ENCODE results near the gene ZNF808.
"Not testable (repeated sequence)": the region's sequence is repeated elsewhere in the genome, so short reads cannot be mapped to it uniquely, and the experiment has no call there.

The ZNF808 gene

DNA sequence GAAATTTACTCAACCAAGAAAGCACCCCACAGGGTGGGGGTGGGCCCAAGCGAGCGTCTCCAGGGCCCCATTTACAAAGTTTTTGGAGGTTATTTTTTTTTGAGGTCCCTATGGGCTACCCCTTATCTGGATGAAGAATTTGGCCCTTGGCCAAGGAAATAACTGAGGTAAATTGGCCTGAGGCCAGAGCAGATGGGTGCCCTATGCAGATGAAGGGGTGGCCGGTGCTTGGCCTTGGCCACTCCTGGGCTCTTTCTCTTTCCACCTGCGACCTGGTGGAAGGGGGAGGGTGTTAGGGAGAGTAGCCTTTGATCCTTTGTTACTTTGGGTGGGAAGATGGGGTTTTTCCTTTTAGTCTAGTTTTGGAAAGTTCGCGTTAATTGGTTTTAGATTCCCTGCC, 58.1 kb downstream of the ZNF808 start:
- DNase-seq = no peak
- intact Hi-C loops (cut with DNase I) = no loop called here

DNA sequence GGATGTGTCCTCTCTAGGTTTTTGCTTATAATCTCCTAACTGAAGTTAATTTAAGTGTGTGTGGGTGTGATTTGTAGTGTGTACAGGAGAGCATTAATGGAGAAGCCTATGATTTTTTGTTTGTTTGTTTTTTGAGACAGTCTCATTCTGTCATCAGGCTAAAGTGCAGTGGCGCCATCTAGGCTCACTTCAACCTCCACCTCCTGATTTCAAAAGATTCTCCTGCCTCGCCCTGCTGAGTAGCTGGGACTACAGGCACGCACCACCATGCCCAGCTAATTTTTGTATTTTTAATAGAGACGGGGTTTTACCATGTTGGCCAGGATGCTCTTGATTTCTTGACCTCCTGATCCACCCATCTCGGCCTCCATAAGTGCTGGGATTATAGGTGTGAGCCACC, 63.3 kb downstream of the ZNF808 start:
- intact Hi-C loops (cut with DNase I) = no loop called here
- DNase-seq = no peak

DNA sequence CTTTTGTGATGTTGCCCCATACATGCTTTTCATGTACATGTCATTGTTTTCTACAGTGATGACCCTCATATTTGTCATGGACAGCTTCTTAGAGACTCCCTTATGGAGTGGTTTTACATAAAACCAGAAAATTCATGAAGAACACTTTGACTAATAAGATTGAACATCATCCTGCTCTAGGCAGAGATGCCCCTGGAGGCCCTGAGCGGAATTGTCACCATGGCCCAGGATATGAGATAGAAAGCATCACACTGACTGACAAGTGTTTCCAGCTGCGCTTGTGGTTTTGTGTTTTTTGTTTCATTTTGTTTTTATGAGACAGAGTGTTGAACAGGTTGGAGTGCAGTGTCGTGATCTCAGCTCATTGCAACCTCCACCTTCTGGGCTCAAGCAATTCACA, 64.8 kb downstream of the ZNF808 start:
- DNase-seq = no peak
- intact Hi-C loops (cut with DNase I) = no loop called here

DNA sequence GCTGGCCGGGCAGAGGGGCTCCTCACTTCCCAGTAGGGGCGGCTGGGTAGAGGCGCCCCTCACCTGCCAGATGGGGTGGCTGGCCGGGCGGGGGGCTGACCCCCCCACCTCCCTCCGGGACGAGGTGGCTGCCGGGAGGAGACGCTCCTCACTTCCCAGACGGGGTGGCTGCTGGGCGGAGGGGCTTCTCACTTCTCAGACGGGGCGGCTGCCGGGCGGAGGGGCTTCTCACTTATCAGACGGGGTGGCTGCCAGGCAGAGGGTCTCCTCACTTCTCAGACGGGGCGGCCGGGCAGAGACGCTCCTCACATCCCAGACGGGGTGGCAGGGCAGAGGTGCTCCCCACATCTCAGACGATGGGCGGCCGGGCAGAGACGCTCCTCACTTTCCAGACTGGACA, 66.0 kb downstream of the ZNF808 start:
- intact Hi-C loops (cut with DNase I); DNase-seq: not testable (repeated sequence)

DNA sequence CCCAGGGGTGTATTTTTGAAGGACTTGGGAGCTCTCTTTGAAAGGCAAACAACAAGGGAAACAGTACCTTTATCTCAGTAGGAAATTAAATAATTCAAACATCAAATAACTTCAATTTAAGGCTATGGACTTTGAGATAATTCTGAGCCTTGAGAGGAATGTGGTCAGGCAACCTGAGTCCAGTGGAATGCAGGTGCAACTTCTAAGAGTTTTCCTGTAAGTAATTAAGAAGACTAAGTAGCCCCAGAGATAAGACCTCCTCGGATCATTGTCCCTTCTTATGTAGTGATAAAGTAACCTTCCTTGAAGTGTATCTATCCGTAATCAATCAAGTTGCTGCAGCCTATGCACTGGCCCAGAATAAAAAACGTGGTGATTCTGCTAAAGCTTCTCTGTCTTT, 71.8 kb downstream of the ZNF808 start:
- no peak for DNase-seq

DNA sequence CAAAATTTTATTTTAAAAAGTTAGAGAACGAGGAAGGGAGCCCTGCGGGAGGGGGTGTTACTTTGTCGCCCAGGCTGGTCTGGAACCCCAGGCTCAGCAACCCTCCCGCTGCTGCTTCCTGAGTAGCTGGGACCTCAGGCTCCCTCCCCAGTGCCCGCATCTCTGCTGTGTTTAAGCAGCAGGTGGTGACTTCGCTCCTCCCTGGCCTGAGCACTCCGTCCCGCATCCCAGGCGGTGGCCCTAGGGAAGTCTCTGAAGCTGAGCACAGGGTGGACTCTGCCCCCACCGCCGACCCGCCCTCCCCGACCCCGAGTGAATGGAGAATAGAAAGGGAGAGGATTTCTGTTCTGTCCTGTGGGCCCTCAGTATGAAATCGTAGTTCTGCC, 73.2 kb downstream of the ZNF808 start:
- peak in 2 of 10 donors; percentile 13 to 84 for DNase-seq
- intact Hi-C loops (cut with DNase I) = no loop called here

More for the DNA sequence above, 71.8 kb downstream of the ZNF808 start:
- intact Hi-C loops (cut with DNase I) = no loop called here

DNA sequence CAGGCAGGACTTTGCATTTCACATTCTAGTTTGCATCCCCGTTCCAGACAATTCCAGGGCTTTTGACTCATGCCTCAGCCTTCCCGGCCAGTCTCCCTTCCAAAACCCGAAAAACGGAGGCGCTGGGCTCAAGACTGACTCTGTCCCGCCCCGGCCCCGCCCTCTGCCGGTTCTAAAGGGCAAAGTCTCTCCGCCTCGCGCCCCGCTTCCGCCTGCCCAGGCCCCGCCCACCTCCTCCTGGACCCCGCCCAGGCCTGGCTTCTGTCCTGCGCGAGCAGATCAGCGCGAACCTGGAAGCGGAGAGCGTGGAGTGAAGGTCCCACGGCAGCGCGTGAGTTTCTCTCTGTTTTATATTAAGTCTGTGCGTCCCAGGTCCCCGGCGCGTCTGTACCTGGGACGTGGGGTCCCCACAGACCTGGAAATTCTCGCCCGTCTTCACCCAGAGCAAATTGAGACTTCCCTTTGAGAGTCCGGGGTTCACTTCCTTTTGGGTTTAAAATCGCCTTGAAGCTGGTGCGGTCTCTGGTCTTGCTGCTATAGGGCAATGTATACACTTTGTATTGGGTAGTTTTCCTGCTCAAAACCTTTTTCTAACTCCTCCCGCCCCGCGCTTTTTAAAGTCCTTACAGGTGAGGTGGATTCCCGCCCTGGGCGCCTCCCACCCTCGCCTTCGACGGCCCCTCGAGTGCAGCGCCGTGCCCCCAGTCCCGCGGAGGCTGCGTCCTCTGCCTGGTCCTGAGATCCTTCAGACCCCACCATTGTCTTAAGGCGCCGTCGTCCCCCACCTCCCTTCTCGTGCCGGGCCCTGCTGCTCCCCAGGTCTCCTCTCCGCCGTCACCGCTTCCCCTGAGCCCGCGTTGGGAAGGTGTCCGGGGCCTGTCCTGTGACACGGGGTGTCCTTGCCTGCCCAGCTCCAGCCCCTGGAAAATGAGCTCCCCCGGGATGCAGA, 73.8 kb downstream of the ZNF808 start:
- intact Hi-C loops (cut with DNase I) = no loop called here
- peak; percentile 61 to 97 (median 82) for DNase-seq

DNA sequence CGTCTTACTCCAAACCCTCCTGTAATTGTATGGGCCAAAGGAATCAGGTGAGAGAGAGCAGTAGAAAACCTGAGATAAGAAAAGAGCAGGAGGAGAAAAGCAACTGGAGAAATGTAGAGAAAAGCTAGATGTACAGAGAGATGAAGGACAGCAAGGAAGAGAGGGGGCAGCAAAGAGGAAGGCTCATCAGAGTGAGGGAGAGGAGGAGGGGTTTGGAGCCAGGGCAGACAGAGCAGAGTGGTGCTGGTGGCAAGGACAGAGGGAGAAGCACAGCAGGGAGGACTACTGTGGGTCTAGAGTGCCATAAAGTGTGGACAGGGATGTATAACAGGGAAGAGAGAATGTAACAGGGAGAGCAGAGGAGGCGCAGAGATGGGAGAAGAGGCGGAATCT, 74.5 kb downstream of the ZNF808 start:
- DNase-seq; intact Hi-C loops (cut with DNase I): not testable (repeated sequence)

DNA sequence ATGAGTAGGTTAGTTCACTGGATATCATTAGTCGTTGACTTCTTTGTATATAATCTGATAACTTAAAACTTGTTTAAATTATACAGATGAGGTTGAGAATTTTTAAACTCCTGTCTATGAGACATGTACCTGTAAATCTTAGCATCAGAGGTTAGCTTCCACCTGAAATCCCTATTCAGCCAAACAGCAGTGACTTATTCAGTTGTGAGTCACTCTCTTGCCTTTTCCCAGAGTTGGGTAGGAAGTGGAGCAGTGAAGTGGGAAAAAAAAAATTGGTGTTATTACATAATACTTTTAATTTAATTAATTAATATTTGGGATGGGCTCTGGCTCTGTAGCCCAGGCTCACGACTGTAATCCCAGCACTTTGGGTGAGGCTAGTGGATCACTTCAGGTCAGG, 75.5 kb downstream of the ZNF808 start:
- DNase-seq = no peak
- intact Hi-C loops (cut with DNase I) = no loop called here

DNA sequence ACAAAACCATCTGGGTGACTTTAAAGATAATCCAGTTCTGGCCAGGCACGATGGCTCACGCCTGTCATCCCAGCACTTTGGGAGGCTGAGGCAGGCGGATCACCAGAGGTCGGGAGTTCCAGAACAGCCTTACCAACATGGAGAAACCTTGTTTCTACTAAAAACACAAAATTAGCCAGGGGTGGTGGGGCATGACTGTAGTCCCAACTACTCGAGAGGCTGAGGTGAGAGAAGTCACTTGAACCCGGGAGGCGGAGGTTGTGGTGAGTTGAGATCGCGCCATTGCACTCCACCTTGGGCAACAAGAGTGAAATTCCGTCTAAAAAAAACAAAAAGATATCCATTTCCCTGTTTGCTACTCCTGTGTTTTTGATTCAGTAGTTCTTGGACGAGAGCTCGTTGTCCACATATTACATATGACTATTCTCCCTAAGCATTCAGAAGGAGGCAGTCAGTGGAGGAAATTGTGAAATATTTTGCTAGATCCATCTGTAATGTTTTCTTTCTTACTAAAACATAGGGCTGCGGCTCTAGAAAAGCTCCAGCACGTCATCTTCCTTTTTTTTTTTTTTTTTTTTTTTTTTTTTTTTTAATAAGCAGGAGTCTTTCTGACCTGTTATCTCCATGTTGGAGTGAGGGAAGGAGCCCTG, 76.2 kb downstream of the ZNF808 start:
- intact Hi-C loops (cut with DNase I) = no loop called here
- DNase-seq = no peak
